ENCODE measurements around the gene STYXL1. TPM values are rescaled to one million over a fixed set of nuclear protein-coding genes. Genes with fewer than 3 reads are reported as not detected.

The STYXL1 gene
- total RNA-seq, 1 experiment from 2014 or later = 21.3 TPM

DNA sequence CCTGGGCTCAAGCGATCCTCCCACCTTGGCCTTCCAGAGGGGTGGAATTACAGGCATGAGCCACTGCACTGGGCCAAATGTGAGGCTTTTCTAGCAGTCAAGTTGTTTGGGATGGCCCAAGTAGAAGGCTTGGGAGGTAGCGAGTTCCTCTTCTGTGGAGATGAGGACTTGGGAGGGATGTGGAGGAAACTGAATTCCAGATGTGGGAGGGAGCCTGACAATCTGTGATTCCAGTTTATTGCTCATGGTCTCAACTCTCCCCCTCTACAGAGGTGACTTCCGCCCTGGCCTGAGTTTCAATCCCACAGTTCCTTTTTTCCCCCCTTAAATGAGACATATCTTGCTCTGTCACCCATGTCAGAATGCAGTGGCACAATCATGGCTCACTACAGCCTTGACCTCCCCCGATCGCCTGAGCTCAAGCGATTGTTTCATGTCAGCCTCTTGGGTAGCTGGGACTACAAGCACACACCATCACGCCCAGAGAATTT, 3.4 kb downstream of the STYXL1 start:
- no peak for ATAC-seq
- peak overlapping the region; percentile 58 for H3K27ac Mint-ChIP-seq
- no peaks in the 10 kb centered on the region for H3K27me3 Mint-ChIP-seq (ENCODE audit: low read depth)
- H3K9me3 Mint-ChIP-seq = no peaks in the 10 kb centered on the region
- peaks cover 7% of the 10 kb centered on the region for H3K36me3 Mint-ChIP-seq
- ChIA-PET CTCF (no interaction called here), POLR2A (no interaction called here)
- H3K4me3 Mint-ChIP-seq = no peak overlapping the region
- H3K4me1 Mint-ChIP-seq = peaks cover 5% of the 10 kb centered on the region
- DNase-seq (ENCODE audit: low spot score) = no peak
- TF ChIP-seq, protein P1, sequence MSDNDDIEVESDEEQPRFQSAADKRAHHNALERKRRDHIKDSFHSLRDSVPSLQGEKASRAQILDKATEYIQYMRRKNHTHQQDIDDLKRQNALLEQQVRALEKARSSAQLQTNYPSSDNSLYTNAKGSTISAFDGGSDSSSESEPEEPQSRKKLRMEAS (CRISPR knock-in tag; IDR thresholded peaks at IDR 0.05) = no peak
- TF ChIP-seq PRRX2 (CRISPR knock-in tag; IDR thresholded peaks at IDR 0.05) (no peak), SMAD3 (CRISPR knock-in tag; IDR thresholded peaks at IDR 0.05; ENCODE audit: borderline replicate concordance) (no peak), ZNF423 (CRISPR knock-in tag; IDR thresholded peaks at IDR 0.05) (no peak), ZNF671 (CRISPR knock-in tag; IDR thresholded peaks at IDR 0.05) (no peak), ZNF396 (CRISPR knock-in tag; IDR thresholded peaks at IDR 0.05; ENCODE audit: borderline replicate concordance) (no peak), GTF2I (CRISPR knock-in tag; conservative IDR thresholded peaks at IDR 0.05) (no peak), TCF7 (CRISPR knock-in tag; IDR thresholded peaks at IDR 0.05; ENCODE audit: low read depth) (no peak), ZNF121 (CRISPR knock-in tag; IDR thresholded peaks at IDR 0.05) (no peak), MYBL2 (CRISPR knock-in tag; IDR thresholded peaks at IDR 0.05) (no peak)
- TF ChIP-seq, protein P2, sequence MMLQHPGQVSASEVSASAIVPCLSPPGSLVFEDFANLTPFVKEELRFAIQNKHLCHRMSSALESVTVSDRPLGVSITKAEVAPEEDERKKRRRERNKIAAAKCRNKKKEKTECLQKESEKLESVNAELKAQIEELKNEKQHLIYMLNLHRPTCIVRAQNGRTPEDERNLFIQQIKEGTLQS (CRISPR knock-in tag; conservative IDR thresholded peaks at IDR 0.05) = no peak
- TF ChIP-seq, protein P3, sequence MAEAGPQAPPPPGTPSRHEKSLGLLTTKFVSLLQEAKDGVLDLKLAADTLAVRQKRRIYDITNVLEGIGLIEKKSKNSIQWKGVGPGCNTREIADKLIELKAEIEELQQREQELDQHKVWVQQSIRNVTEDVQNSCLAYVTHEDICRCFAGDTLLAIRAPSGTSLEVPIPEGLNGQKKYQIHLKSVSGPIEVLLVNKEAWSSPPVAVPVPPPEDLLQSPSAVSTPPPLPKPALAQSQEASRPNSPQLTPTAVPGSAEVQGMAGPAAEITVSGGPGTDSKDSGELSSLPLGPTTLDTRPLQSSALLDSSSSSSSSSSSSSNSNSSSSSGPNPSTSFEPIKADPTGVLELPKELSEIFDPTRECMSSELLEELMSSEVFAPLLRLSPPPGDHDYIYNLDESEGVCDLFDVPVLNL (CRISPR knock-in tag; IDR thresholded peaks at IDR 0.05; ENCODE audit: borderline replicate concordance, low read depth) = no peak
- TF ChIP-seq, protein P4, sequence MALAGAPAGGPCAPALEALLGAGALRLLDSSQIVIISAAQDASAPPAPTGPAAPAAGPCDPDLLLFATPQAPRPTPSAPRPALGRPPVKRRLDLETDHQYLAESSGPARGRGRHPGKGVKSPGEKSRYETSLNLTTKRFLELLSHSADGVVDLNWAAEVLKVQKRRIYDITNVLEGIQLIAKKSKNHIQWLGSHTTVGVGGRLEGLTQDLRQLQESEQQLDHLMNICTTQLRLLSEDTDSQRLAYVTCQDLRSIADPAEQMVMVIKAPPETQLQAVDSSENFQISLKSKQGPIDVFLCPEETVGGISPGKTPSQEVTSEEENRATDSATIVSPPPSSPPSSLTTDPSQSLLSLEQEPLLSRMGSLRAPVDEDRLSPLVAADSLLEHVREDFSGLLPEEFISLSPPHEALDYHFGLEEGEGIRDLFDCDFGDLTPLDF (CRISPR knock-in tag; IDR thresholded peaks at IDR 0.05) = no peak
- TF ChIP-seq, protein P5, sequence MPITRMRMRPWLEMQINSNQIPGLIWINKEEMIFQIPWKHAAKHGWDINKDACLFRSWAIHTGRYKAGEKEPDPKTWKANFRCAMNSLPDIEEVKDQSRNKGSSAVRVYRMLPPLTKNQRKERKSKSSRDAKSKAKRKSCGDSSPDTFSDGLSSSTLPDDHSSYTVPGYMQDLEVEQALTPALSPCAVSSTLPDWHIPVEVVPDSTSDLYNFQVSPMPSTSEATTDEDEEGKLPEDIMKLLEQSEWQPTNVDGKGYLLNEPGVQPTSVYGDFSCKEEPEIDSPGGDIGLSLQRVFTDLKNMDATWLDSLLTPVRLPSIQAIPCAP (CRISPR knock-in tag; IDR thresholded peaks at IDR 0.05) = no peak
- TF ChIP-seq, protein P6, sequence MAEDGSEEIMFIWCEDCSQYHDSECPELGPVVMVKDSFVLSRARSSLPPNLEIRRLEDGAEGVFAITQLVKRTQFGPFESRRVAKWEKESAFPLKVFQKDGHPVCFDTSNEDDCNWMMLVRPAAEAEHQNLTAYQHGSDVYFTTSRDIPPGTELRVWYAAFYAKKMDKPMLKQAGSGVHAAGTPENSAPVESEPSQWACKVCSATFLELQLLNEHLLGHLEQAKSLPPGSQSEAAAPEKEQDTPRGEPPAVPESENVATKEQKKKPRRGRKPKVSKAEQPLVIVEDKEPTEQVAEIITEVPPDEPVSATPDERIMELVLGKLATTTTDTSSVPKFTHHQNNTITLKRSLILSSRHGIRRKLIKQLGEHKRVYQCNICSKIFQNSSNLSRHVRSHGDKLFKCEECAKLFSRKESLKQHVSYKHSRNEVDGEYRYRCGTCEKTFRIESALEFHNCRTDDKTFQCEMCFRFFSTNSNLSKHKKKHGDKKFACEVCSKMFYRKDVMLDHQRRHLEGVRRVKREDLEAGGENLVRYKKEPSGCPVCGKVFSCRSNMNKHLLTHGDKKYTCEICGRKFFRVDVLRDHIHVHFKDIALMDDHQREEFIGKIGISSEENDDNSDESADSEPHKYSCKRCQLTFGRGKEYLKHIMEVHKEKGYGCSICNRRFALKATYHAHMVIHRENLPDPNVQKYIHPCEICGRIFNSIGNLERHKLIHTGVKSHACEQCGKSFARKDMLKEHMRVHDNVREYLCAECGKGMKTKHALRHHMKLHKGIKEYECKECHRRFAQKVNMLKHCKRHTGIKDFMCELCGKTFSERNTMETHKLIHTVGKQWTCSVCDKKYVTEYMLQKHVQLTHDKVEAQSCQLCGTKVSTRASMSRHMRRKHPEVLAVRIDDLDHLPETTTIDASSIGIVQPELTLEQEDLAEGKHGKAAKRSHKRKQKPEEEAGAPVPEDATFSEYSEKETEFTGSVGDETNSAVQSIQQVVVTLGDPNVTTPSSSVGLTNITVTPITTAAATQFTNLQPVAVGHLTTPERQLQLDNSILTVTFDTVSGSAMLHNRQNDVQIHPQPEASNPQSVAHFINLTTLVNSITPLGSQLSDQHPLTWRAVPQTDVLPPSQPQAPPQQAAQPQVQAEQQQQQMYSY (CRISPR knock-in tag; IDR thresholded peaks at IDR 0.05) = no peak
- TF ChIP-seq, protein P7, sequence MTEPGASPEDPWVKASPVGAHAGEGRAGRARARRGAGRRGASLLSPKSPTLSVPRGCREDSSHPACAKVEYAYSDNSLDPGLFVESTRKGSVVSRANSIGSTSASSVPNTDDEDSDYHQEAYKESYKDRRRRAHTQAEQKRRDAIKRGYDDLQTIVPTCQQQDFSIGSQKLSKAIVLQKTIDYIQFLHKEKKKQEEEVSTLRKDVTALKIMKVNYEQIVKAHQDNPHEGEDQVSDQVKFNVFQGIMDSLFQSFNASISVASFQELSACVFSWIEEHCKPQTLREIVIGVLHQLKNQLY (CRISPR knock-in tag; IDR thresholded peaks at IDR 0.05) = no peak
- TF ChIP-seq, protein P8, sequence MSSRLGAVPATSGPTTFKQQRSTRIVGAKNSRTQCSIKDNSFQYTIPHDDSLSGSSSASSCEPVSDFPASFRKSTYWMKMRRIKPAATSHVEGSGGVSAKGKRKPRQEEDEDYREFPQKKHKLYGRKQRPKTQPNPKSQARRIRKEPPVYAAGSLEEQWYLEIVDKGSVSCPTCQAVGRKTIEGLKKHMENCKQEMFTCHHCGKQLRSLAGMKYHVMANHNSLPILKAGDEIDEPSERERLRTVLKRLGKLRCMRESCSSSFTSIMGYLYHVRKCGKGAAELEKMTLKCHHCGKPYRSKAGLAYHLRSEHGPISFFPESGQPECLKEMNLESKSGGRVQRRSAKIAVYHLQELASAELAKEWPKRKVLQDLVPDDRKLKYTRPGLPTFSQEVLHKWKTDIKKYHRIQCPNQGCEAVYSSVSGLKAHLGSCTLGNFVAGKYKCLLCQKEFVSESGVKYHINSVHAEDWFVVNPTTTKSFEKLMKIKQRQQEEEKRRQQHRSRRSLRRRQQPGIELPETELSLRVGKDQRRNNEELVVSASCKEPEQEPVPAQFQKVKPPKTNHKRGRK (CRISPR knock-in tag; IDR thresholded peaks at IDR 0.05; ENCODE audit: borderline replicate concordance) = no peak

Data from WTC11 (cell line).